GM19452 (cell line): ENCODE measurements around the gene PARD3B.

Source experiments
- ATAC-seq: cut with Tn5 transposase; IDR thresholded peaks from one replicate; pipeline ENCODE4 v1.9.1; 2021; ENCODE audit not compliant: unreplicated experiment

Gene PARD3B

GRCh38 chr2:205103699-205104098 lies 558.4 kb downstream of the PARD3B start:
- ATAC-seq, result no peak

DNA sequence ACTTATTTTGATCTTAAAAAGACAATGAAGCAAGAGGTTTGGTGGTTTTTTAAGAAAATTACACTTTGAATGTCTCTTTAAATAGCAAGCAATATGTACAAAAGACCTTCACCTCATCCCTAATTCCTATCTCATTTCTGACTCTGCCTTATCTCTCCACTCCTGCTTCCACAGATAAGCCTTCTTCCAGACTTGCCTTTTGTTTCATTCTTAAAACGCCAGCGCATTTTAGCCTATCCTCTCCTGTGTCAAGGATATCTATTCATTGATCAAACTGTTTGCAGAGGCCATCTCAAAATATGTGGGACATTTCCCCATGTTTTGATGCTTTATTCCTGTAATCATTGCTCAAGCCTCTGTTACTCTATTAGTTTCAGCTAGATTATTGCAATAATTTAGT lies 562.5 kb downstream of the PARD3B start:
- no peak for ATAC-seq

DNA sequence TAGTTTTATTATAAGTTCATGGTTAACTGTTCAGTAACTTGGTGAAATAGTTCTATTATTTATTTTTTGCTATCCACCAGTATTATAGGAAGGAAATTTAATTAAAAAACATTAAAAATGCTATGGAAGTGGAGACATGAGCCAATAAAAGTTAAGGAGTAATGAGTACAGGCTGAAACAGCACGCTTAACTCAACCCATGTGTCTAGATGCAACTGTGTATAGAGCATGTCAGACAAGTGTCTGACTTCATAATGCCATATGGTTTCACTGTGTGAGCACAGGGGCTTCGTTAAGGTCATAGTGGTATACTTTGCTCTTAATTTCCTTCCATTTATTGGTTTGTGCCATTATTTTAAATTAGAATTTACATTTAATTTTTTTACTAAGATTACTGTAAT lies 570.2 kb downstream of the PARD3B start:
- no peak for ATAC-seq

DNA sequence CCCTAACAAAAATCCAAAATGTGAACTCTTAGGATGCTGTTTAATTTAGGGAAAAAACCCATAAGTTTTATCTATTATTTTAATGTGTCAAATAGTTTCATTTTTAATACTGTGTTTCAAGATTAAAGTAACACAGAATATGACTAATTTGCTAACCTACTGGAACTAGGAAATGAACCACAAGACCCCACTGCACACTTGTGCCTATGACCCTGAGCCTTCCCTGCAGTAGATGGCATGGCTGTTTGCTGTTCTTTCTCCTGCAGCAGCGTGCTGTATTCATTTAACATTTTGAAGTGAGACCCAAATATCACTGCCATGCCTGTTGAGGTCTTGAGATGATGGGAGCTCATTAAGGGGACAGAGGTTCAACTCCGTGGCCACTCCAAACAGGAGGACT lies 571.9 kb downstream of the PARD3B start:
- no peak for ATAC-seq

DNA sequence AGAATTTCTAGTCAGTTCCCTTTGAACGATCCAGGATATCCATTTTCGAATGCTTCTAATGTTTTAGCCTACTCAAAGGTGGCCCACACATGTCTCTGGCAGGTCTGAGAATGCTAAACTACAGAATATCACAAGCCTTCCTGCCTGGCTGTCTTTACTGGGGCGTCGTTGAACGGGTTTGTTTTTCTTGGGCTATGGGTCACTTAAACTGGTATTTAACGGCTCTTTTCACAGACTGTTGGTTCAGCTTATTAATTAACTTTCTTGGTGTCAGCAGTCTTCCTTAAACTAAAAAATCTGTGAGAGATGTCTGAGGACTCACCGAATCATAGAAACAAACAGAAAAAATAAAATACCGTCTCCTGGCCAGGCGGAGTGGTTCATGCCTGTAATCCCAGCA lies 573.9 kb downstream of the PARD3B start:
- ATAC-seq, result no peak

DNA sequence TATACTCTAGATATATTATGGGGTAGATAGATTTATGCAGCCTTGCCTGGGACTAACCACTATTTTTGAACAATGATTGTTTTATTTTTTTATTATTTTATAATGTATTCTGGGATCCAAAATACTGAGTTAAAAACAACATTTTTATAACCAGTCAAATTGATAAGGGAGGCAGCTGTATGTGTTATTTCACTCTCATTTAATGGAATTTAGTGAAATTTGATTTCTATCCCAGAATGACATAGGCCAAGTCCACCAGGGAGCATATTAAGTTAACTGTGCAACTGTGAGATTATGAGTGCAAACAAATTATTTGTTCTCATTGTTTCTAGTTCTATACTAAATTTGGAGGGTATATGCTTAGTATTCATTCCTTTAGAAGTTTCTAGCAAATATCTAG lies 583.5 kb downstream of the PARD3B start:
- ATAC-seq, result no peak

DNA sequence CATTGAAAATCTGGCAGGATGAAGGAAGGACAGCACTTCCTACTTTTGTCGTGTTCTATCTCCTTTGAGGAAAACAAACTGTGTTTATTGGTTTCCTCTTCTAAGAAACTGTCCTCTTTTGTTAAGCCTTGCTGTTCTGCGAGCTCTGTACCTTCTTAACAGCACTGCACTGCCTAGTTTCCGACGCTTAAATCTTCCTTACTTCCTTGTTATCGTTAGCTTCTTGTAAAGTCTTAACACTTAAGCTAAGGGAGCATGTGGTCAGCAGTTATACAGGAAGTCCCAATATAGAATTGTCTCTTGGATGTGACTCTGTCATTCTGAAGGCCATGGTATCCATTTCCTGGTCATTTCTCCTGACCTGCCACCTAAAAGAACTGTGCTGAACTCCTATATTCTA lies 584.3 kb downstream of the PARD3B start:
- ATAC-seq, result no peak

- ATAC-seq, result no peak
Observed at GRCh38 chr2:205130111-205130829, 585.0 kb downstream of the PARD3B start.

DNA sequence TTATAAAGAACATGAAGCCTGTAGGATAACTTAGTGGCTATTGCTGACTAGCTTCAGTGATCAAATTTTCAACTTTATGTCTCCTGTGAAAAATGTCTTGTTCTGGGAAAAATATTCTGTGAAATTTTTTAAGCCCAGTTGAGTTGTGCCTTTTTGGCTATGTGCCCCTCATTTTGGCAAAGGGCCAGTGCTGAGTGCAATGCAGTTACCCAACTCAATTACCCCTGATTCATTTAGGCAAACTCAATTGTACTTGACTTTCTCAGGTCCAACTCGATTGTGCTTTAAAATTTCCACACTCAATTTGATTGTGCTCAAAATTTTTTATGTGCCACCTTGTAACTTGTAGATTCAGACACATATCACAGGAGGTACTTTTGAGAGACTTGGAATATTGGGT lies 588.3 kb downstream of the PARD3B start:
- no peak for ATAC-seq

DNA sequence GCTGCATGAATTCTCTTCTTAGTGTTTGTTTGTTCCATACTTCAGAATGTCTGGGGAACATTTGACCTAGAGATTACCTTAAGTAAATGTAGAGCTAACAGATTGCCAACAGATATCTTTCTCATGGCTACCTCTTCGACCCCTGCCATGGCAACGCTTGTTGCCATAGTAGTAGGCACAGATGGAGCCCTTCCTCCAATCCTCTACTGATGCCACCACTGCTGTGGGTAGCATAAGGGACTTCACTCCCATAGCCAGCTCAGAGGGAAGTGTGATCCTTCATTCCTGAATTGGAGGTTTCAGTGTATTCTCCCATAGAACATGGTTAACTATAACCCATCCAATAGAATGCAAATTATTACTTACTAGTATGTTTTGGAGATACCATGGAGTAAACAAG lies 593.5 kb downstream of the PARD3B start:
- ATAC-seq, result no peak

DNA sequence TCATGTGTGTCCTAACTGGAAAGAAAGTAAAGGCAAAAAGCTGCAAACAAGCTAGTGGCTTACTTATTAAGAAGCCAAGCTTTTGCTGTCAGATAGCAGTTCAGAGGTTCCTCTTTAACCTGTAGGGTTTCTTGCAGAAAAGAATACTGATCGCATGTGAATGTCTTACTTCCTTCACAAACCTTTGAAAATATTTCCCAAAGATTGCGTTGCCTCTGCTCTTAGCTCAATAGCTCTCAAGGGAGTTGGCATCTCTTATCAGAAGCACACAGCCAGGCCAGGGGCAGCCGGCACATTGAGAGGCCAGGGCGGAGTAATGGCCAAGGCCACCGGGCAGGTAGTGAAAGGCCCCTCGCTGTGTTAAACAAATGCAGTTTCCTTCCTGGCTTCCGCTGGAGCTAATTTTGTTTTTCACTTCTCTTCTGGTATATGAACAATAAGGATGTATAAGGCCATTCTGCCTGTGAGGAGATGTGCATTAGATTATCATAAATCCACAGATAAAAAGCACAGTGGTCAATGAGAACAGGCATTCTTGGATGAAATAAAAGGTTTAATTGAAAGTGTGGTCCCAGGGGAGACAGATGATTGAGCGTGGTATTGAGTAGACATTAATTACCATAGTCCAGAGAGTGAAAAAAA lies 594.7 kb downstream of the PARD3B start:
- peak; percentile 82 for ATAC-seq

GRCh38 chr2:205141381-205141780 lies 596.1 kb downstream of the PARD3B start:
- no peak for ATAC-seq

GRCh38 chr2:205145888-205146287 lies 600.6 kb downstream of the PARD3B start:
- ATAC-seq, result no peak

GRCh38 chr2:205148755-205149154 lies 603.5 kb downstream of the PARD3B start:
- ATAC-seq, result no peak

DNA sequence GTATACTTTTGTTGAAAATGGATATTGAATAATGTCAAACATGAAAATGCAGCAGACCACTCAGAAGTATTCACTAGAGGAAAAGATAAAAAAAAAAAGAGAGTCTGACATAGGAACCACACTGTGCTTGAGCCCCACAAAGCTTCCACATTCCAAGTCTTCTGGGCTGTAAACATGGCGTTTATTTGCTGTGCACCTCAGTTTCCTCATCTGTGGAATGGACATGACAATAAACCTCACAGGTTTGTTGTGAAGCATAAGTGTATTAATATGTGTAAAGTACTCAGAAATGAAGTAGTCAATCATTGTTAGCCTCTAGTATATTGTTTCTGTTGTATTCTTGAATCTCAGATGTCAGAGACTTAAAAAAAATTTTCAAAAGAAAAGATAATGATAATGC lies 611.2 kb downstream of the PARD3B start:
- ATAC-seq, result no peak

DNA sequence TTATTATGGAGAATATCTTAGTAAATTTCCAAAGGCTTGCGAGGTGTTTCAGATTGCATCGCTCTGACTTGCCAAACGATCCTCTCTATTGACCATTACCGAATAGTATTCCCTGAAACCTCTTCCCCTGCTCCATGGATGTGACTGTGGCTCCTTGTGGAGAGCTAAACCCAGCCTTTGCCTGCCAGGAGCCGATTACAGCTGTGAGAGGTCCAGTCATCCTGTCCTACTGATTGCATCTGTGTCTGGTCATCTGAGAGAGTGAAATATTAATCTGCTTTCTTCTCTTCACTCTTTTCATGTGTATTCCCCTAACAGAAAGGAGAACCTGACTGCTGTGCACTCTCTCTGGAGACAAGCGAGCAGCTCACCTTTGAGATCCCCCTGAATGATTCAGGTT lies 613.1 kb downstream of the PARD3B start:
- ATAC-seq, result no peak

GRCh38 chr2:205161156-205161839 lies 616.0 kb downstream of the PARD3B start:
- ATAC-seq, result no peak

GRCh38 chr2:205166745-205167144 lies 621.5 kb downstream of the PARD3B start:
- ATAC-seq, result no peak

DNA sequence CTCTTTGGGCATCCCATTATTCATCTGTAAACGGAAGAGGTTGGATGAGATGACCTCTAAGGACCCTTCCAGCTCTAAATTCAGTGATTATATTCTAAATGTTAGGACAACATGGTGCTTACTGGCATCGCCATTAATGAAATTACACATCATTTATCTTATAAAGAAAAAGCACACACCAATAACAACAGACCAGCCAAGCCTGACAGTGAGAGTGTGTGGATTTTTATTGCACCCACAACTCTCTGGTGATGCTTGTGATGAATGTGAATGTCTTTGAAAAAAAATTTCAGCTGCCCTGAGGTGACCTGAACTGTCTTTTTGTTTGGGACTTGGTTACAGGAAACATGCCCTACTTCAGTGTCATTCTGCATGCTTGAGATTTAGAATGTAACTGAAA lies 623.7 kb downstream of the PARD3B start:
- ATAC-seq, result no peak

- no peak for ATAC-seq
Observed at GRCh38 chr2:205169464-205169863, 624.2 kb downstream of the PARD3B start.

DNA sequence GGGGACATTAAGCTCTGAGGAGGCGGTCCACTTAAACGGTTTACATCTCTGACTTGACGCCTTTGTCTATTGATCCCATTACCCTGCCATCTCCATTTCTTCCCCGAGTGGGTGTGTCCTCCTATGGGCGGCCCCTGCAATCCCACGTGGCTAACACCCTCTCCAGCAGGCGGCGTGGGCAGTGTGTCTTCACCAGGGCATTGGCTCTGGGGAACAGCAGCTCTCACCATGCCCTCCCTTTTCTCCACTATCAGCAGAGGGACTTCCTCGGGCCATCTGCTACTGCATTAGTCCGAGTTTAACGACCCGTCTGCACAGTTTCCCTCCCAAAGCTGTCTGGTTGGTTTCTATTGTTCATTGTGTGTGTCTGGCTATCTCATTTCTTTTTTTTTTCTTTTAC lies 625.1 kb downstream of the PARD3B start:
- ATAC-seq, result no peak

DNA sequence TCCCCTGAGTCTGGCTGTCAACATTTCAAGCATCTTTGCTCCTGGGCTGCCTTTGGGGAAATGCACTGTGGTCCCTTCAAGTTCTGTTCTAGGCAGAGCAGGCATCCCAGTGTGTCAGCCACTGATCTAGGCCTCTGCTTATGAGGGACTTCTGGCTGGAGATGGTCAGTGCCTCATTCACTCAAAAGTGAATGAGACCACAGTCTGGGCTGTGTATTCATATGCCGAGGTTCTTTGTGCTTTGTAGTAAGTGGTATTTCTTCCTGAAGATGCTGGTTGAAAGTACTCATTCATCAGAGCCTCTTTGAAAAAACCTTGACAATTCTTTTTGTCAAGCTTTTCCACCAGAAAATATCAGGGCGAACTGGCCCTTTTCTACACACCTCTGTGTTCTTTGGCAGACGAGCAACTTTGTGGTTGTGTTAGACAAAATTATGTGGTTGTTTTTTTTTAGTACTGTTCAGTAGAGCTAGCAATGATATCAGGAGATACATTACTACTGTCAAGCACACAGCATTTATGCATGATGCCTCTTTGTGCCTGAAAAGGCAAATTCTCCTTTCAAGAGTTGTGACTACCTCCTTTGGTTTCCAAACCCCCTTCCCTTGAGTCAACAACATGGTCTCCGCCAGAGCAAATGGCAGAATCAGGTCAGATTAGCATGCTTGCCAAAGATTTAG lies 626.1 kb downstream of the PARD3B start:
- no peak for ATAC-seq
